Activated naive CD4-positive, alpha-beta T cell treated with anti-CD3 and anti-CD28 coated beads, Interleukin-2, amount 50 U/mL, for 72 hours (primary cell): ENCODE data around the gene SNAI1. TPM values are rescaled to one million over a fixed set of nuclear protein-coding genes. Genes with fewer than 3 reads are reported as not detected.

ENCODE experiments used
- ATAC-seq, 2 donors: fragments of 150-1000 bp; cut with Tn5 transposase; 2 replicates each; pipeline ENCODE4 v1.10.0; 2021; ENCODE audit warnings: mild to moderate bottlenecking in 2 of 2, moderate library complexity in 2 of 2
- DNase-seq, 2 donors: peaks; one replicate each; pipeline ENCODE4 v3.0.0; 2021 to 2022; ENCODE audit warnings: low spot score in 2 of 2
- H3K27ac Mint-ChIP-seq, 2 donors: one replicate each; pipeline ENCODE4 v1.8.0; 2022; ENCODE audit warnings: mild to moderate bottlenecking in 2 of 2, mixed read lengths in 2 of 2
- H3K36me3 Mint-ChIP-seq, 2 donors: one replicate each; pipeline ENCODE4 v1.8.0; 2022; ENCODE audit warnings: mixed read lengths in 2 of 2
- H3K9me3 Mint-ChIP-seq, 2 donors: one replicate each; pipeline ENCODE4 v1.8.0; 2022; ENCODE audit warnings: mixed read lengths in 2 of 2
- total RNA-seq, 2 donors: library from RNA; stranded (reverse); gene quantifications; one replicate each; pipeline ENCODE4 v1.2.3, GENCODE V29; 2022

The SNAI1 gene
- total RNA-seq, 2 donors from 2014 or later: 0.33 to 0.43 TPM

GRCh38 chr20:49980140-49981008 is 2.4 kb upstream of the SNAI1 start:
- Mint-ChIP-seq H3K36me3 (peaks cover 0 to 4% of the 10 kb centered on the region in 2 donors), H3K9me3 (no peaks in the 10 kb centered on the region), H3K27ac (no peak overlapping the region)
- DNase-seq: no peak
- no peak for ATAC-seq

GRCh38 chr20:49981218-49982071 is 1.3 kb upstream of the SNAI1 start:
- no peak for DNase-seq
- Mint-ChIP-seq H3K36me3 (peaks cover 0 to 4% of the 10 kb centered on the region in 2 donors), H3K9me3 (no peaks in the 10 kb centered on the region), H3K27ac (no peak overlapping the region)
- no peak for ATAC-seq

GRCh38 chr20:49982072-49982345 is 771 bp upstream of the SNAI1 start:
- Mint-ChIP-seq H3K9me3 (no peaks in the 10 kb centered on the region), H3K36me3 (peaks cover 0 to 4% of the 10 kb centered on the region in 2 donors), H3K27ac (no peak overlapping the region)
- DNase-seq (no peak), ATAC-seq (no peak)

- Mint-ChIP-seq H3K9me3 (no peaks in the 10 kb centered on the region), H3K27ac (peak overlapping the region in 1 of 2 donors; percentile 65)
Observed at GRCh38 chr20:49983123-49983847, 505 bp downstream of the SNAI1 start.

GRCh38 chr20:49983848-49984408 is 1.1 kb downstream of the SNAI1 start:
- Mint-ChIP-seq H3K36me3 (peaks cover 0 to 4% of the 10 kb centered on the region in 2 donors), H3K27ac (no peak overlapping the region), H3K9me3 (no peaks in the 10 kb centered on the region)
- no peak for ATAC-seq
- DNase-seq: no peak

More at GRCh38 chr20:49983123-49983847, 505 bp downstream of the SNAI1 start:
- ATAC-seq: no peak
- peaks cover 0 to 4% of the 10 kb centered on the region in 2 donors for H3K36me3 Mint-ChIP-seq
- no peak for DNase-seq

- ATAC-seq: no peak
Observed at GRCh38 chr20:49984426-49985153, 1.8 kb downstream of the SNAI1 start.

GRCh38 chr20:49985157-49985556 is 2.4 kb downstream of the SNAI1 start:
- no peak for ATAC-seq

More at GRCh38 chr20:49984426-49985153, 1.8 kb downstream of the SNAI1 start:
- H3K36me3 Mint-ChIP-seq: peaks cover 0 to 4% of the 10 kb centered on the region in 2 donors
- no peak for DNase-seq
- H3K27ac Mint-ChIP-seq: no peak overlapping the region
- H3K9me3 Mint-ChIP-seq: no peaks in the 10 kb centered on the region

GRCh38 chr20:49985617-49986016 is 2.8 kb downstream of the SNAI1 start:
- DNase-seq (no peak), ATAC-seq (no peak)
- no peak overlapping the region for H3K27ac Mint-ChIP-seq
- H3K36me3 Mint-ChIP-seq: peaks cover 0 to 4% of the 10 kb centered on the region in 2 donors
- no peaks in the 10 kb centered on the region for H3K9me3 Mint-ChIP-seq

More at GRCh38 chr20:49985157-49985556, 2.4 kb downstream of the SNAI1 start:
- no peaks in the 10 kb centered on the region for H3K9me3 Mint-ChIP-seq
- no peak for DNase-seq
- no peak overlapping the region for H3K27ac Mint-ChIP-seq
- peaks cover 0 to 4% of the 10 kb centered on the region in 2 donors for H3K36me3 Mint-ChIP-seq

- ATAC-seq (no peak), DNase-seq (no peak)
- Mint-ChIP-seq H3K9me3 (no peaks in the 10 kb centered on the region), H3K36me3 (peaks cover 0 to 4% of the 10 kb centered on the region in 2 donors), H3K27ac (no peak overlapping the region)
Observed at GRCh38 chr20:49986049-49986448, 3.3 kb downstream of the SNAI1 start.

GRCh38 chr20:49987015-49987867 is 4.5 kb downstream of the SNAI1 start:
- Mint-ChIP-seq H3K36me3 (peaks cover 0 to under 1% of the 10 kb centered on the region in 2 donors), H3K9me3 (no peaks in the 10 kb centered on the region), H3K27ac (peak overlapping the region in 1 of 2 donors; percentile 56)
- ATAC-seq (peak in 1 of 2 donors; percentile 52), DNase-seq (no peak)

GRCh38 chr20:49987868-49988690 is 5.3 kb downstream of the SNAI1 start:
- H3K9me3 Mint-ChIP-seq: no peaks in the 10 kb centered on the region
- H3K36me3 Mint-ChIP-seq: no peaks in the 10 kb centered on the region
- no peak overlapping the region for H3K27ac Mint-ChIP-seq
- no peak for DNase-seq
- no peak for ATAC-seq

GRCh38 chr20:49989234-49990065 is 6.7 kb downstream of the SNAI1 start:
- ATAC-seq: no peak
- Mint-ChIP-seq H3K9me3 (no peaks in the 10 kb centered on the region), H3K27ac (peak overlapping the region in 1 of 2 donors; percentile 19)

GRCh38 chr20:49990271-49990720 is 7.5 kb downstream of the SNAI1 start:
- Mint-ChIP-seq H3K27ac (peak overlapping the region in 1 of 2 donors; percentile 19), H3K36me3 (no peaks in the 10 kb centered on the region), H3K9me3 (no peaks in the 10 kb centered on the region)
- no peak for ATAC-seq
- DNase-seq: no peak

More at GRCh38 chr20:49989234-49990065, 6.7 kb downstream of the SNAI1 start:
- DNase-seq: no peak
- no peaks in the 10 kb centered on the region for H3K36me3 Mint-ChIP-seq
